HCEC 1CT (cell line): ENCODE measurements around the gene SPTY2D1.
"Not testable (repeated sequence)": the region's sequence is repeated elsewhere in the genome, so short reads cannot be mapped to it uniquely, and the experiment has no call there.

Experiments used
- DNase-seq: peaks from one replicate; pipeline ENCODE4 v3.0.0-alpha.2; 2017

SPTY2D1 gene

GRCh38 chr11:18634140-18635032 is at the start of gene SPTY2D1:
Gene SPTY2D1, minus strand, starts transcription at chr11:18634342. Its CDS starts 85 bp downstream, at chr11:18634257.
- peak; percentile 99 for DNase-seq

GRCh38 chr11:18682466-18682865 is 48.3 kb upstream of the SPTY2D1 start:
- no peak for DNase-seq

GRCh38 chr11:18681949-18682348 is 47.8 kb upstream of the SPTY2D1 start:
- DNase-seq = peak; percentile 17

- no peak for DNase-seq
Measured at GRCh38 chr11:18677560-18677959, 43.4 kb upstream of the SPTY2D1 start.

GRCh38 chr11:18676803-18677202 is 42.7 kb upstream of the SPTY2D1 start:
- DNase-seq = no peak

GRCh38 chr11:18672209-18672608 is 38.1 kb upstream of the SPTY2D1 start:
- peak; percentile 70 for DNase-seq

- DNase-seq = no peak
Measured at GRCh38 chr11:18671246-18671645, 37.1 kb upstream of the SPTY2D1 start.

GRCh38 chr11:18669711-18670110 is 35.6 kb upstream of the SPTY2D1 start:
- DNase-seq = no peak

GRCh38 chr11:18669219-18669596 is 35.1 kb upstream of the SPTY2D1 start:
- DNase-seq = peak; percentile 33

GRCh38 chr11:18668131-18668530 is 34.0 kb upstream of the SPTY2D1 start:
- DNase-seq = peak; percentile 4

- not testable (repeated sequence) for DNase-seq
Measured at GRCh38 chr11:18665353-18665872, 31.3 kb upstream of the SPTY2D1 start.

GRCh38 chr11:18657673-18658072 is 23.5 kb upstream of the SPTY2D1 start:
- no peak for DNase-seq

- peak; percentile 45 for DNase-seq
Measured at GRCh38 chr11:18650859-18651557, 16.9 kb upstream of the SPTY2D1 start.

GRCh38 chr11:18650353-18650752 is 16.2 kb upstream of the SPTY2D1 start:
- DNase-seq = no peak

- not testable (repeated sequence) for DNase-seq
Measured at GRCh38 chr11:18643034-18643433, 8.9 kb upstream of the SPTY2D1 start.

- DNase-seq = no peak
Measured at GRCh38 chr11:18641677-18642076, 7.5 kb upstream of the SPTY2D1 start.

GRCh38 chr11:18633256-18634139 is 644 bp downstream of the SPTY2D1 start:
- no peak for DNase-seq

GRCh38 chr11:18632841-18633240 is 1.3 kb downstream of the SPTY2D1 start:
- DNase-seq = no peak

- DNase-seq = no peak
Measured at GRCh38 chr11:18624161-18624560, 10.0 kb downstream of the SPTY2D1 start.

GRCh38 chr11:18623707-18624106 is 10.4 kb downstream of the SPTY2D1 start:
- no peak for DNase-seq

GRCh38 chr11:18618342-18619025 is 15.7 kb downstream of the SPTY2D1 start:
- DNase-seq = peak; percentile 31

- no peak for DNase-seq
Measured at GRCh38 chr11:18617688-18618341, 16.3 kb downstream of the SPTY2D1 start.
